Measurements from ENCODE around the gene PMEL. TPM values are rescaled to one million over a fixed set of nuclear protein-coding genes. Genes with fewer than 3 reads are reported as not detected.

The PMEL gene
- total and polyA plus RNA-seq, 9 of the 15 experiments (the other 6 are each of a cell fraction or from before 2014, with no cell fraction given) = 0.36 to 2.0 (median 0.98) TPM

GRCh38 chr12:55927588-55928502, 38.0 kb downstream of the PMEL start, which contains the start of gene PYM1 (continued):
- TF ChIP-seq AFF4 (CRISPR knock-in tag; IDR thresholded peaks at IDR 0.05) = peak; percentile 79; the same call in 1 of the 2 replicates
- TF ChIP-seq RBM25 (IDR thresholded peaks at IDR 0.05; ENCODE audit: low read depth, low read length, severe bottlenecking) = no peak
- no peak for TF ChIP-seq CGGBP1 (CRISPR knock-in tag; IDR thresholded peaks at IDR 0.05)
- no peak for TF ChIP-seq MEF2D (tag; conservative IDR thresholded peaks at IDR 0.05; ENCODE audit: low read depth)
- no peak for TF ChIP-seq GTF2E2 (tag; IDR thresholded peaks at IDR 0.05)
- no peak for TF ChIP-seq ZFP1 (CRISPR knock-in tag; IDR thresholded peaks at IDR 0.05)
- TF ChIP-seq ARHGAP35 (IDR thresholded peaks at IDR 0.05; ENCODE audit: partially characterized antibody) = no peak
- no peak for TF ChIP-seq RAD51 (IDR thresholded peaks at IDR 0.05; ENCODE audit: borderline replicate concordance, low read depth)
- TF ChIP-seq ZNF717 (CRISPR knock-in tag; IDR thresholded peaks at IDR 0.05) = no peak
- peak; percentile 80 for TF ChIP-seq TAF1 (IDR thresholded peaks at IDR 0.05; ENCODE audit: control insufficient read depth, extremely low read depth, insufficient read depth, low read length, severe bottlenecking)
- TF ChIP-seq FOXP1 (CRISPR knock-in tag; IDR thresholded peaks at IDR 0.05) = no peak; the same call in 1 of the 2 replicates
- no peak for TF ChIP-seq CCAR2 (IDR thresholded peaks at IDR 0.05; ENCODE audit: low read depth, low read length)
- TF ChIP-seq YY1 (IDR thresholded peaks at IDR 0.05; ENCODE audit: borderline replicate concordance in 1 of 3, control insufficient read depth in 1 of 3, extremely low read depth in 1 of 3, insufficient read depth in 3 of 3, insufficient read length in 1 of 3, insufficient replicate concordance in 2 of 3, low read depth in 1 of 3, low read length in 2 of 3) = peak in 2 of 3 experiments; percentile 46 to 69
- peak; percentile 48; the same call in 1 of the 2 replicates for TF ChIP-seq ARID3A (IDR thresholded peaks at IDR 0.05; ENCODE audit: borderline replicate concordance, low read depth, low read length)
- no peak for TF ChIP-seq KDM1A (IDR thresholded peaks at IDR 0.05)
- no peak for TF ChIP-seq SIRT6 (IDR thresholded peaks at IDR 0.05; ENCODE audit: low read depth, low read length)
- 0 out of 2 replicates have a peak, but pooled peaks have one; percentile 41 for TF ChIP-seq FOXK1 (CRISPR knock-in tag; IDR thresholded peaks at IDR 0.05; ENCODE audit: borderline replicate concordance)
- no peak for TF ChIP-seq ZNF217 (CRISPR knock-in tag; IDR thresholded peaks at IDR 0.05)
- TF ChIP-seq SMAD1 (IDR thresholded peaks at IDR 0.05; ENCODE audit: low read depth, low read length, partially characterized antibody) = no peak
